ENCODE data around the gene TET1.

DNA sequence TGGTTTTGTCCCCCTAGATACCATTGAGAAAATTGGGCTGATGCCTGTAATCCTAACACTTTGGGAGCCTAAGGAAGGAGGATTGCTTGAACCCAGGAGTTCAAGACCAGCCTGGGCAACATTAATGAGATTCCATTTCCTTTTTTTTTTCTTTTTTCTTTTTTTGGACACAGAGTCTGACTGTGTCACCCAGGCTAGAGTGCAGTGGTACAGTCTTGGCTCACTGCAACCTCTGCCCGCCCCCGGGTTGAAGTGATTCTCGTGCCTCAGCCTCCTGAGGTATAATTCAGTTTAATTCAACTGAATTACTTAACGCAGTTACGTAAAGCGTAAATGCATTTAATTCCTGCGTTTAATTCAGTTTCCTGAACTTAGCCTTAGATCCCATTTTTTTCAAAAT, 174.2 kb downstream of the TET1 start:
- no peak for TF ChIP-seq EZH2 (IDR thresholded peaks at IDR 0.05; ENCODE audit: low read depth)
- no peak for TF ChIP-seq CTCF (conservative IDR thresholded peaks at IDR 0.05)

All from PC-9 (cell line).